ENCODE results near the gene CC2D1A.
A peak's percentile ranks its signal among the peaks of the same experiment; 100 is the strongest.

CC2D1A gene

GRCh38 chr19:13935765-13936510, 29.9 kb downstream of the CC2D1A start:
- ATAC-seq (no peak), DNase-seq (no peak)
- Mint-ChIP-seq H3K27ac (peak overlapping the region in 1 of 2 donors; percentile 45), H3K27me3 (peaks cover 9% of the 10 kb centered on the region), H3K4me3 (no peak overlapping the region), H3K4me1 (peaks cover 9% of the 10 kb centered on the region), H3K9me3 (no peaks in the 10 kb centered on the region)

GRCh38 chr19:13937479-13938300, 31.7 kb downstream of the CC2D1A start:
- Mint-ChIP-seq H3K4me3 (no peak overlapping the region), H3K27me3 (peaks cover 9% of the 10 kb centered on the region)
- ATAC-seq = peak; percentile 19

GRCh38 chr19:13938301-13939064, 32.5 kb downstream of the CC2D1A start, which contains the start of gene PODNL1:
Gene PODNL1 (minus strand): TSS chr19:13938417. CDS start chr19:13938181, 236 bp downstream.
- Mint-ChIP-seq H3K9me3 (no peaks in the 10 kb centered on the region), H3K27ac (no peak within 1 kb of the TSS), H3K4me3 (no peak within 1 kb of the TSS), H3K27me3 (peaks cover 9% of the 10 kb centered on the region), H3K4me1 (peaks cover 8% of the 10 kb centered on the region)
- DNase-seq (no peak), ATAC-seq (peak; percentile 32)

More at GRCh38 chr19:13937479-13938300, 31.7 kb downstream of the CC2D1A start:
- peaks cover 9% of the 10 kb centered on the region for H3K4me1 Mint-ChIP-seq
- H3K27ac Mint-ChIP-seq = no peak overlapping the region
- H3K9me3 Mint-ChIP-seq = no peaks in the 10 kb centered on the region
- DNase-seq = no peak

- Mint-ChIP-seq H3K4me3 (no peak overlapping the region), H3K9me3 (no peaks in the 10 kb centered on the region), H3K4me1 (no peaks in the 10 kb centered on the region), H3K27ac (no peak overlapping the region), H3K27me3 (peaks cover 7% of the 10 kb centered on the region)
- no peak for DNase-seq
- no peak for ATAC-seq
Observed at GRCh38 chr19:13942023-13942684, 36.2 kb downstream of the CC2D1A start.

GRCh38 chr19:13946414-13946813, 40.4 kb downstream of the CC2D1A start:
- Mint-ChIP-seq H3K4me1 (peaks cover under 1% of the 10 kb centered on the region), H3K4me3 (no peak overlapping the region), H3K27ac (no peak overlapping the region), H3K27me3 (no peaks in the 10 kb centered on the region), H3K9me3 (no peaks in the 10 kb centered on the region)
- ATAC-seq (no peak), DNase-seq (no peak)

- ATAC-seq = no peak
- no peaks in the 10 kb centered on the region for H3K9me3 Mint-ChIP-seq
- no peaks in the 10 kb centered on the region for H3K27me3 Mint-ChIP-seq
- H3K4me3 Mint-ChIP-seq = no peak overlapping the region
- H3K27ac Mint-ChIP-seq = no peak overlapping the region
- peaks cover 27% of the 10 kb centered on the region for H3K4me1 Mint-ChIP-seq
- DNase-seq = no peak
Observed at GRCh38 chr19:13951043-13951442, 45.0 kb downstream of the CC2D1A start.

GRCh38 chr19:13951799-13952153, 45.8 kb downstream of the CC2D1A start:
- H3K9me3 Mint-ChIP-seq = no peaks in the 10 kb centered on the region
- H3K27ac Mint-ChIP-seq = peak overlapping the region; percentile 98 to 99
- H3K27me3 Mint-ChIP-seq = no peaks in the 10 kb centered on the region
- H3K4me3 Mint-ChIP-seq = peak overlapping the region; percentile 100
- peaks cover 27% of the 10 kb centered on the region for H3K4me1 Mint-ChIP-seq
- ATAC-seq (peak; percentile 31), DNase-seq (no peak)

- Mint-ChIP-seq H3K9me3 (no peaks in the 10 kb centered on the region), H3K4me1 (peaks cover 27% of the 10 kb centered on the region)
- peak; percentile 99 to 100 for DNase-seq
Observed at GRCh38 chr19:13952154-13952930, 46.3 kb downstream of the CC2D1A start, which contains the start of gene DCAF15. Gene DCAF15 (plus strand): TSS chr19:13952509. CDS start chr19:13952513, 4 bp downstream.

GRCh38 chr19:13952931-13953531, 47.0 kb downstream of the CC2D1A start:
- Mint-ChIP-seq H3K27ac (peak overlapping the region; percentile 89 to 96), H3K9me3 (no peaks in the 10 kb centered on the region), H3K27me3 (no peaks in the 10 kb centered on the region), H3K4me3 (peak overlapping the region; percentile 87 to 100), H3K4me1 (peaks cover 27% of the 10 kb centered on the region)
- no peak for ATAC-seq
- DNase-seq = no peak

More at GRCh38 chr19:13952154-13952930, 46.3 kb downstream of the CC2D1A start, which contains the start of gene DCAF15:
- peak; percentile 98 for ATAC-seq
- Mint-ChIP-seq H3K27ac (peak within 1 kb of the TSS; percentile 98 to 99), H3K4me3 (peak within 1 kb of the TSS; percentile 100), H3K27me3 (no peaks in the 10 kb centered on the region)

- H3K4me3 Mint-ChIP-seq = peak overlapping the region; percentile 87 to 100
Observed at GRCh38 chr19:13954185-13954584, 48.2 kb downstream of the CC2D1A start.

GRCh38 chr19:13955662-13956364, 49.8 kb downstream of the CC2D1A start:
- no peak overlapping the region for H3K4me3 Mint-ChIP-seq
- no peak for ATAC-seq
- H3K4me1 Mint-ChIP-seq = peaks cover 39% of the 10 kb centered on the region
- no peaks in the 10 kb centered on the region for H3K9me3 Mint-ChIP-seq
- no peaks in the 10 kb centered on the region for H3K27me3 Mint-ChIP-seq
- no peak for DNase-seq
- no peak overlapping the region for H3K27ac Mint-ChIP-seq

More at GRCh38 chr19:13954185-13954584, 48.2 kb downstream of the CC2D1A start:
- H3K27me3 Mint-ChIP-seq = no peaks in the 10 kb centered on the region
- H3K9me3 Mint-ChIP-seq = no peaks in the 10 kb centered on the region
- H3K4me1 Mint-ChIP-seq = peaks cover 31% of the 10 kb centered on the region
- H3K27ac Mint-ChIP-seq = no peak overlapping the region
- DNase-seq (no peak), ATAC-seq (no peak)

GRCh38 chr19:13956365-13956744, 50.4 kb downstream of the CC2D1A start:
- no peak for DNase-seq
- no peak overlapping the region for H3K4me3 Mint-ChIP-seq

GRCh38 chr19:13957051-13957450, 51.0 kb downstream of the CC2D1A start:
- Mint-ChIP-seq H3K4me1 (peaks cover 32% of the 10 kb centered on the region), H3K9me3 (no peaks in the 10 kb centered on the region), H3K27me3 (no peaks in the 10 kb centered on the region), H3K27ac (peak overlapping the region; percentile 46 to 89), H3K4me3 (no peak overlapping the region)
- no peak for ATAC-seq
- DNase-seq = no peak

More at GRCh38 chr19:13956365-13956744, 50.4 kb downstream of the CC2D1A start:
- Mint-ChIP-seq H3K9me3 (no peaks in the 10 kb centered on the region), H3K4me1 (peaks cover 39% of the 10 kb centered on the region), H3K27me3 (no peaks in the 10 kb centered on the region), H3K27ac (no peak overlapping the region)
- ATAC-seq = no peak

All from stimulated activated naive CD8-positive, alpha-beta T cell treated with anti-CD3 and anti-CD28 coated beads, Interleukin-15, amount 100 ng/mL, for 72 hours (primary cell).